Measurements from ENCODE around the gene RERE.
"Not testable (repeated sequence)": the region's sequence is repeated elsewhere in the genome, so short reads cannot be mapped to it uniquely, and the experiment has no call there.

RERE gene

GRCh38 chr1:8733484-8733883, 84.0 kb downstream of the RERE start:
- no peak for DNase-seq (ENCODE audit: low read depth, low spot score)
- H3K4me3 ChIP-seq (ENCODE audit: low read length) = no peak overlapping the region

GRCh38 chr1:8731162-8731561, 86.3 kb downstream of the RERE start:
- H3K4me3 ChIP-seq (ENCODE audit: low read length) = no peak overlapping the region
- no peak for DNase-seq (ENCODE audit: low read depth, low spot score)

- no peak for DNase-seq (ENCODE audit: low read depth, low spot score)
- no peak overlapping the region for H3K4me3 ChIP-seq (ENCODE audit: low read length)
Observed at GRCh38 chr1:8728464-8728863, 89.0 kb downstream of the RERE start.

- DNase-seq (ENCODE audit: low read depth, low spot score) = no peak
- H3K4me3 ChIP-seq (ENCODE audit: low read length) = no peak overlapping the region
Observed at GRCh38 chr1:8727809-8728213, 89.6 kb downstream of the RERE start.

- H3K4me3 ChIP-seq (ENCODE audit: low read length); DNase-seq (ENCODE audit: low read depth, low spot score): not testable (repeated sequence)
Observed at GRCh38 chr1:8727316-8727715, 90.1 kb downstream of the RERE start.

- not testable (repeated sequence) for H3K4me3 ChIP-seq (ENCODE audit: low read length); DNase-seq (ENCODE audit: low read depth, low spot score)
Observed at GRCh38 chr1:8726801-8727186, 90.6 kb downstream of the RERE start.

- no peak for DNase-seq (ENCODE audit: low read depth, low spot score)
- no peak overlapping the region for H3K4me3 ChIP-seq (ENCODE audit: low read length)
Observed at GRCh38 chr1:8723010-8723409, 94.4 kb downstream of the RERE start.

- no peak overlapping the region for H3K4me3 ChIP-seq (ENCODE audit: low read length)
- no peak for DNase-seq (ENCODE audit: low read depth, low spot score)
Observed at GRCh38 chr1:8722366-8722765, 95.1 kb downstream of the RERE start.

- no peak overlapping the region for H3K4me3 ChIP-seq (ENCODE audit: low read length)
- no peak for DNase-seq (ENCODE audit: low read depth, low spot score)
Observed at GRCh38 chr1:8721679-8722324, 95.6 kb downstream of the RERE start.

GRCh38 chr1:8720347-8720746, 97.1 kb downstream of the RERE start:
- DNase-seq (ENCODE audit: low read depth, low spot score) = no peak
- H3K4me3 ChIP-seq (ENCODE audit: low read length) = no peak overlapping the region

- no peak for DNase-seq (ENCODE audit: low read depth, low spot score)
- no peak overlapping the region for H3K4me3 ChIP-seq (ENCODE audit: low read length)
Observed at GRCh38 chr1:8718850-8719361, 98.5 kb downstream of the RERE start.

GRCh38 chr1:8717148-8717547, 100.3 kb downstream of the RERE start:
- DNase-seq (ENCODE audit: low read depth, low spot score) = no peak

GRCh38 chr1:8716238-8716637, 101.2 kb downstream of the RERE start:
- no peak overlapping the region for H3K4me3 ChIP-seq (ENCODE audit: low read length)
- DNase-seq (ENCODE audit: low read depth, low spot score) = no peak

More at GRCh38 chr1:8717148-8717547, 100.3 kb downstream of the RERE start:
- no peak overlapping the region for H3K4me3 ChIP-seq (ENCODE audit: low read length)

- DNase-seq (ENCODE audit: low read depth, low spot score) = no peak
- no peak overlapping the region for H3K4me3 ChIP-seq (ENCODE audit: low read length)
Observed at GRCh38 chr1:8714173-8714572, 103.3 kb downstream of the RERE start.

- H3K4me3 ChIP-seq (ENCODE audit: low read length) = no peak overlapping the region
- no peak for DNase-seq (ENCODE audit: low read depth, low spot score)
Observed at GRCh38 chr1:8712413-8713231, 104.8 kb downstream of the RERE start.

- H3K4me3 ChIP-seq (ENCODE audit: low read length) = no peak overlapping the region
- DNase-seq (ENCODE audit: low read depth, low spot score) = no peak
Observed at GRCh38 chr1:8711873-8712412, 105.5 kb downstream of the RERE start.

GRCh38 chr1:8711151-8711550, 106.3 kb downstream of the RERE start:
- DNase-seq (ENCODE audit: low read depth, low spot score) = no peak

GRCh38 chr1:8708259-8708658, 109.2 kb downstream of the RERE start:
- no peak for DNase-seq (ENCODE audit: low read depth, low spot score)
- H3K4me3 ChIP-seq (ENCODE audit: low read length) = no peak overlapping the region

More at GRCh38 chr1:8711151-8711550, 106.3 kb downstream of the RERE start:
- no peak overlapping the region for H3K4me3 ChIP-seq (ENCODE audit: low read length)

- DNase-seq (ENCODE audit: low read depth, low spot score) = no peak
Observed at GRCh38 chr1:8706995-8707396, 110.4 kb downstream of the RERE start.

GRCh38 chr1:8706291-8706690, 111.1 kb downstream of the RERE start:
- no peak for DNase-seq (ENCODE audit: low read depth, low spot score)

More at GRCh38 chr1:8706995-8707396, 110.4 kb downstream of the RERE start:
- no peak overlapping the region for H3K4me3 ChIP-seq (ENCODE audit: low read length)

More at GRCh38 chr1:8706291-8706690, 111.1 kb downstream of the RERE start:
- H3K4me3 ChIP-seq (ENCODE audit: low read length) = no peak overlapping the region
